ENCODE measurements around the gene ACTL6B.
"Not testable (repeated sequence)": the region's sequence is repeated elsewhere in the genome, so short reads cannot be mapped to it uniquely, and the experiment has no call there.

Gene ACTL6B

GRCh38 chr7:100665168-100665726 lies 9.0 kb upstream of the ACTL6B start:
- TF ChIP-seq CTCF (conservative IDR thresholded peaks at IDR 0.05; ENCODE audit: low read length): no peak
- no peak for DNase-seq (ENCODE audit: low read depth)

GRCh38 chr7:100662194-100662776 lies 6.0 kb upstream of the ACTL6B start:
- DNase-seq (ENCODE audit: low read depth); H3K4me3 ChIP-seq (ENCODE audit: low read length): not testable (repeated sequence)

More at GRCh38 chr7:100665168-100665726, 9.0 kb upstream of the ACTL6B start:
- H3K4me3 ChIP-seq (ENCODE audit: low read length): no peak overlapping the region

GRCh38 chr7:100654908-100655831 lies 1.1 kb downstream of the ACTL6B start:
- no peak for DNase-seq (ENCODE audit: low read depth)
- no peak overlapping the region for H3K4me3 ChIP-seq (ENCODE audit: low read length)
- TF ChIP-seq CTCF (conservative IDR thresholded peaks at IDR 0.05; ENCODE audit: low read length): no peak

GRCh38 chr7:100649826-100650565 lies 6.3 kb downstream of the ACTL6B start:
- no peak for TF ChIP-seq CTCF (conservative IDR thresholded peaks at IDR 0.05; ENCODE audit: low read length)
- H3K4me3 ChIP-seq (ENCODE audit: low read length): no peak overlapping the region
- DNase-seq (ENCODE audit: low read depth): no peak

GRCh38 chr7:100642534-100642907 lies 13.7 kb downstream of the ACTL6B start:
- no peak for DNase-seq (ENCODE audit: low read depth)
- TF ChIP-seq CTCF (conservative IDR thresholded peaks at IDR 0.05; ENCODE audit: low read length): no peak
- no peak overlapping the region for H3K4me3 ChIP-seq (ENCODE audit: low read length)

GRCh38 chr7:100641860-100642533 lies 14.3 kb downstream of the ACTL6B start:
- DNase-seq (ENCODE audit: low read depth): no peak
- TF ChIP-seq CTCF (conservative IDR thresholded peaks at IDR 0.05; ENCODE audit: low read length): no peak
- no peak overlapping the region for H3K4me3 ChIP-seq (ENCODE audit: low read length)

GRCh38 chr7:100641463-100641859 lies 14.8 kb downstream of the ACTL6B start, which contains the start of gene TFR2:
TSS of gene TFR2 (minus strand) at chr7:100641552. CDS start at chr7:100641509, 43 bp downstream.
- DNase-seq (ENCODE audit: low read depth): no peak
- no peak for TF ChIP-seq CTCF (conservative IDR thresholded peaks at IDR 0.05; ENCODE audit: low read length)
- no peak within 1 kb of the TSS for H3K4me3 ChIP-seq (ENCODE audit: low read length)

All from AG10803 (cell line).